COLO668 (cell line): ENCODE results near the gene PXYLP1.

Source experiments
- DNase-seq: peaks from one replicate; lab custom pipeline; 2025; ENCODE audit not compliant: unreplicated experiment; lab: John Stamatoyannopoulos, UW

The PXYLP1 gene

DNA sequence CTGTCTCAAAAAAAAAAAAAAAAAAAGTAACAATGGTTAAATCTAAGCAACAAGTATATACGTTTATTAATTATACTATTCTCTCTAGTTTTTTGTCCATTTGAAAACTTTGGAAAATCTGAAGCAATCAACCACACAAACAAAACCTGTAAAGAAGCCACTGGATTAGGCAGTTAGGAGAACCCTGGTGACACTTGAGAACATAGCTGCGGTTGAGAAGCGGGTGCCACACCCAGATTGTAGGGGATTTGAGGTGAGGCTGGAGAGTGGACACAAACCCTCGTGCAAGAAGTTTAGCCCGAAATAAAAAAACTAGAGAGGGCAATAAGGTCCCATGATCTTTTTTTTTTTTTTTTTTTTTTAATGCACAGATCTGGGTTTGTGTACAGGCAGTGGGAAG is 110.8 kb downstream of the PXYLP1 start:
- DNase-seq: no peak

DNA sequence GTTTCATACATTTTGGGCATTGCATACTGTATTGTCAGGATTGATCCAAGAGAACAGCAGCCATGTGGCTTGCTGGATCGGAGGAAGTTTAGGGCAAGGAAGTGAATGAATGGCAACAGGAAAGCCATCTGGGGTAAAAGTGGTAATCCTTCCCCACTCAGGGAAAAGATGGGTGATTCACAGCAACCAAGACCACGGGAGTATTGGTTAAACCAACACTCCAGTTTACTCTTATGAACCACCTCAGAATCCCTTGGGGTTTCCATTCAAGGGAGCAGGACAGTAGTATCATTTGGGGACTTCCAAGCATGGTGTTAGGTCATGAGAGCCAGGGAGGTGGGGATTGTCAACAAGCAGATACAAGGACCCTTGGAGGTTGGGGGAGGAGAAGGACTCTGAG is 111.5 kb downstream of the PXYLP1 start:
- DNase-seq: no peak

DNA sequence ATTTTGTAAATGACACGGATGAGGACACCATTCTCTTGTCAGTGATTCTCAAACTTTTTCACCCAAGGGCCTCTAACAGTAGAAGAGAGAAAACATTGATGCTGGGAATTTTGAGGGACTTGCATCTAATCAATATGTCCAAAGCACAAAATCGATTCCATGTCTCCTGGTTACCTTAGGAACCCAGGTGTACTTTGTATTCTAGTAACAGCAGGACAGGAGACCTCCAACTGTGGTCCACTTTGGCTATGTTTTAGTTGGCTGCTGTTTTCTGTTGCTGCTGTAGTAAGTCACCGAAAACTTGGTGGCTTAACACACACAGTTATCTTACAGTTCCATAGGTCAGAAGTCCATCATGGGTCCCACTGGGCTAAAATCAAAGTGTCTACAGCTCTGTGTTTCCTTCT is 112.2 kb downstream of the PXYLP1 start:
- DNase-seq: no peak
